ENCODE measurements around the gene RCSD1.
"Not testable (repeated sequence)": the region's sequence is repeated elsewhere in the genome, so short reads cannot be mapped to it uniquely, and the experiment has no call there.

Gene RCSD1

GRCh38 chr1:167717351-167717750 is 87.3 kb downstream of the RCSD1 start:
- no peak for DNase-seq

GRCh38 chr1:167718914-167719691 is 89.1 kb downstream of the RCSD1 start:
- DNase-seq, result no peak

GRCh38 chr1:167719715-167720421 is 89.8 kb downstream of the RCSD1 start:
- DNase-seq, result not testable (repeated sequence)

- no peak for DNase-seq
Measured at GRCh38 chr1:167720965-167721616, 91.1 kb downstream of the RCSD1 start.

- peak; percentile 86 for DNase-seq
Measured at GRCh38 chr1:167721617-167722151, 91.7 kb downstream of the RCSD1 start, which contains the start of gene MPZL1. Gene MPZL1 (plus strand): TSS chr1:167721982. CDS start chr1:167722152, 170 bp downstream.

- peak; percentile 62 for DNase-seq
Measured at GRCh38 chr1:167722152-167722869, 92.3 kb downstream of the RCSD1 start.

GRCh38 chr1:167722870-167723251 is 92.8 kb downstream of the RCSD1 start:
- no peak for DNase-seq

- DNase-seq, result no peak
Measured at GRCh38 chr1:167723707-167724323, 93.8 kb downstream of the RCSD1 start.

- no peak for DNase-seq
Measured at GRCh38 chr1:167726008-167726407, 96.0 kb downstream of the RCSD1 start.

GRCh38 chr1:167728818-167729410 is 98.9 kb downstream of the RCSD1 start:
- no peak for DNase-seq

- DNase-seq, result no peak
Measured at GRCh38 chr1:167734227-167734626, 104.2 kb downstream of the RCSD1 start.

GRCh38 chr1:167734841-167735240 is 104.8 kb downstream of the RCSD1 start:
- no peak for DNase-seq

GRCh38 chr1:167737169-167737568 is 107.1 kb downstream of the RCSD1 start:
- no peak for DNase-seq

- DNase-seq, result no peak
Measured at GRCh38 chr1:167738158-167738557, 108.1 kb downstream of the RCSD1 start.

GRCh38 chr1:167739752-167740151 is 109.7 kb downstream of the RCSD1 start:
- no peak for DNase-seq

GRCh38 chr1:167741103-167741502 is 111.1 kb downstream of the RCSD1 start:
- not testable (repeated sequence) for DNase-seq

- not testable (repeated sequence) for DNase-seq
Measured at GRCh38 chr1:167742392-167743057, 112.5 kb downstream of the RCSD1 start.

- DNase-seq, result no peak
Measured at GRCh38 chr1:167744901-167745300, 114.9 kb downstream of the RCSD1 start.

GRCh38 chr1:167746013-167746672 is 116.1 kb downstream of the RCSD1 start:
- no peak for DNase-seq

- no peak for DNase-seq
Measured at GRCh38 chr1:167746988-167747655, 117.1 kb downstream of the RCSD1 start.
